H9 (cell line): ENCODE data around the gene TMEM183A. TPM values are rescaled to one million over a fixed set of nuclear protein-coding genes. Genes with fewer than 3 reads are reported as not detected.

ENCODE experiments used
- DNase-seq: peaks from one replicate; pipeline ENCODE4 v3.0.0-alpha.2; 2017
- H2AFZ ChIP-seq: one replicate; pipeline ENCODE4 v1.6.1; 2013; ENCODE audit warnings: mild to moderate bottlenecking, low read length, control low read depth, moderate library complexity
- H2AK5ac ChIP-seq: 2 replicates; pipeline ENCODE4 v1.6.1; 2013; ENCODE audit warnings: low read length, control low read depth, mixed read lengths; ENCODE audit not compliant: insufficient read length
- H2BK120ac ChIP-seq: one replicate; pipeline ENCODE4 v1.6.1; 2013; ENCODE audit warnings: low read depth, mild to moderate bottlenecking, low read length, control low read depth, inconsistent platforms; ENCODE audit not compliant: poor library complexity, severe bottlenecking
- H2BK12ac ChIP-seq: 2 replicates; pipeline ENCODE4 v1.6.1; 2013; ENCODE audit warnings: low read length, control low read depth, mixed read lengths, low read depth; ENCODE audit not compliant: insufficient read length
- H2BK15ac ChIP-seq: 2 replicates; pipeline ENCODE4 v1.6.1; 2013; ENCODE audit warnings: low read depth, low read length, control low read depth
- H2BK20ac ChIP-seq: one replicate; pipeline ENCODE4 v1.6.1; 2013; ENCODE audit warnings: low read depth, mild to moderate bottlenecking, low read length, control low read depth, inconsistent platforms; ENCODE audit not compliant: poor library complexity, severe bottlenecking
- H2BK5ac ChIP-seq: 2 replicates; pipeline ENCODE4 v1.6.1; 2013; ENCODE audit warnings: low read length, control low read depth, mixed read lengths; ENCODE audit not compliant: insufficient read length
- H3K14ac ChIP-seq: 2 replicates; pipeline ENCODE4 v1.6.1; 2013; ENCODE audit warnings: low read length, control low read depth; ENCODE audit not compliant: insufficient read depth
- H3K18ac ChIP-seq: 2 replicates; pipeline ENCODE4 v1.6.1; 2013; ENCODE audit warnings: low read depth, mild to moderate bottlenecking, mixed read lengths, low read length, control low read depth; ENCODE audit not compliant: insufficient read length
- H3K23ac ChIP-seq: 2 replicates; pipeline ENCODE4 v1.6.1; 2013; ENCODE audit warnings: low read length, control low read depth, mixed read lengths, low read depth; ENCODE audit not compliant: insufficient read length
- H3K23me2 ChIP-seq: 2 replicates; pipeline ENCODE4 v1.6.1; 2013; ENCODE audit warnings: low read depth, mild to moderate bottlenecking, mixed read lengths, low read length, control low read depth; ENCODE audit not compliant: insufficient read length, poor library complexity, severe bottlenecking
- H3K27ac ChIP-seq: 2 replicates; pipeline ENCODE4 v1.5.1; 2013; ENCODE audit warnings: low read length, control low read depth, mixed read lengths, low read depth; ENCODE audit not compliant: insufficient read length
- H3K27me3 ChIP-seq: 2 replicates; pipeline ENCODE4 v1.6.1; 2013; ENCODE audit warnings: low read length, control low read depth, inconsistent platforms; ENCODE audit not compliant: insufficient read depth
- H3K4ac ChIP-seq: 2 replicates; pipeline ENCODE4 v1.6.1; 2013; ENCODE audit warnings: low read depth, mild to moderate bottlenecking, control low read depth, inconsistent platforms, low read length, moderate library complexity
- H3K4me1 ChIP-seq: 2 replicates; pipeline ENCODE4 v1.6.1; 2013; ENCODE audit warnings: low read length, control low read depth, inconsistent platforms; ENCODE audit not compliant: insufficient read depth
- H3K4me2 ChIP-seq: 2 replicates; pipeline ENCODE4 v1.6.1; 2013; ENCODE audit warnings: low read length, control low read depth, mixed read lengths; ENCODE audit not compliant: insufficient read length, insufficient read depth
- H3K56ac ChIP-seq: 2 replicates; pipeline ENCODE4 v1.6.1; 2013; ENCODE audit warnings: low read depth, mild to moderate bottlenecking, mixed read lengths, low read length, control low read depth; ENCODE audit not compliant: insufficient read length
- H3K79me1 ChIP-seq: 2 replicates; pipeline ENCODE4 v1.6.1; 2013; ENCODE audit warnings: low read depth, mild to moderate bottlenecking, moderate library complexity, low read length, control low read depth, inconsistent platforms; ENCODE audit not compliant: insufficient read depth, poor library complexity, severe bottlenecking
- H3K79me2 ChIP-seq: 2 replicates; pipeline ENCODE4 v1.6.1; 2013; ENCODE audit warnings: low read length, control low read depth, inconsistent platforms; ENCODE audit not compliant: insufficient read depth
- H3K9ac ChIP-seq: 2 replicates; pipeline ENCODE4 v1.6.1; 2013; ENCODE audit warnings: low read length, control low read depth, mixed read lengths; ENCODE audit not compliant: insufficient read length; ENCODE audit errors: extremely low read depth
- H3K9me3 ChIP-seq: one replicate; pipeline ENCODE4 v1.6.1; 2013; ENCODE audit warnings: low read depth, low read length, inconsistent platforms; ENCODE audit not compliant: control insufficient read depth
- H3T11ph ChIP-seq: one replicate; pipeline ENCODE4 v1.6.1; 2013; ENCODE audit warnings: mild to moderate bottlenecking, low read length, control low read depth, inconsistent platforms
- H4K20me1 ChIP-seq: one replicate; pipeline ENCODE4 v1.6.1; 2013; ENCODE audit not compliant: control insufficient read depth, insufficient read length, insufficient read depth
- H4K5ac ChIP-seq: 2 replicates; pipeline ENCODE4 v1.6.1; 2013; ENCODE audit warnings: low read depth, mild to moderate bottlenecking, mixed read lengths, low read length, control low read depth; ENCODE audit not compliant: insufficient read length
- H4K8ac ChIP-seq: replicated peaks from 2 replicates; pipeline ENCODE4 v1.6.1; 2013; ENCODE audit warnings: low read length, control low read depth, mixed read lengths, low read depth; ENCODE audit not compliant: insufficient read length
- H4K91ac ChIP-seq: 2 replicates; pipeline ENCODE4 v1.6.1; 2013; ENCODE audit warnings: low read depth, mild to moderate bottlenecking, moderate library complexity, mixed read lengths, low read length, control low read depth; ENCODE audit not compliant: insufficient read length
- H3K27ac Mint-ChIP-seq, 3 experiments: 2 replicates in 2 of 3; 3 replicates in 1 of 3; pipeline ENCODE4 v1.8.0; 2020 to 2021; ENCODE audit warnings: mixed read lengths in 3 of 3, mild to moderate bottlenecking in 1 of 3, moderate library complexity in 1 of 3
- H3K27me3 Mint-ChIP-seq: 2 replicates; pipeline ENCODE4 v1.8.0; 2021; ENCODE audit warnings: low read depth, mild to moderate bottlenecking, moderate library complexity, mixed read lengths
- H3K36me3 Mint-ChIP-seq, 3 experiments: 2 replicates in 2 of 3; 3 replicates in 1 of 3; pipeline ENCODE4 v1.8.0; 2020 to 2021; ENCODE audit warnings: low read depth in 3 of 3, mixed read lengths in 3 of 3; ENCODE audit not compliant: insufficient read depth in 1 of 3
- H3K4me1 Mint-ChIP-seq, 2 experiments: 2 replicates each; pipeline ENCODE4 v1.8.0; 2020; ENCODE audit warnings: mixed read lengths in 2 of 2
- H3K4me3 Mint-ChIP-seq, 2 experiments: 2 replicates in 1 of 2; 3 replicates in 1 of 2; pipeline ENCODE4 v1.8.0; 2020 to 2021; ENCODE audit warnings: mild to moderate bottlenecking in 2 of 2, mixed read lengths in 2 of 2, moderate library complexity in 1 of 2
- H3K9me3 Mint-ChIP-seq, 2 experiments: 2 replicates in 1 of 2; 3 replicates in 1 of 2; pipeline ENCODE4 v1.8.0; 2020; ENCODE audit warnings: mild to moderate bottlenecking in 2 of 2, mixed read lengths in 2 of 2, moderate library complexity in 1 of 2
- WGBS: extraction: QIAGEN DNeasy Blood & Tissue Kit; methylation state at CpG from one replicate; pipeline ENCODE4 v1.1.7; 2013; ENCODE audit warnings: missing lambda C conversion rate, low lambda C conversion rate, mixed read lengths; ENCODE audit not compliant: insufficient read length; ENCODE audit errors: extremely low coverage; 5-methylcytosine and 5-hydroxymethylcytosine counted together
- total RNA-seq: library from RNA; stranded (reverse); gene quantifications from 2 replicates; pipeline ENCODE4 v1.2.1, GENCODE V29; 2021
- TF ChIP-seq, protein P1 (sequence below): fragments of 200-600 bp; sonication (generic); conservative IDR thresholded peaks from 3 replicates; pipeline ENCODE4 v1.8.0; 2021; ENCODE audit warnings: antibody characterized with exemption, mild to moderate bottlenecking

The TMEM183A gene
- total RNA-seq, 1 experiment from 2014 or later = 93.4 TPM

DNA sequence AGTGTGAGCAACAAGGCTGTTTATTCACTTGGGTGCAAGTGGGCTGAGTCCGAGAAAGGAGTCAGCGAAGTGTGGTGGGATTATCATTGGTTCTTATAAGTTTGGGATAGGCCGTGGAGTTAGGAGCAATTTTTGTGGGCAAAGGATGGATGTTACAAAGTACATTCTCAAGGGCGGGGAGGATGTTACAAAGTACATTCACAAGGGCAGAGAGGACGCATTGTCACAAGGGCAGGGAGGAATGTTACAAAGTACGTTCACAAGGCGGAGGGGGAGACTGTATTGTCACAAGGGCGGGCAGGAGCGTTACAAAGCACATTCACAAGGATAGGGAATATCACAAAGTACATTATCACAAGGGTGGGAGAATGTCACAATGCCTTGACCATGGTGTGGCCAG is 5.2 kb upstream of the TMEM183A start:
- no peak overlapping the region for H3T11ph ChIP-seq
- no peak overlapping the region for H3K9ac ChIP-seq
- no peak overlapping the region for H4K91ac ChIP-seq
- Mint-ChIP-seq H3K27ac (no peak overlapping the region), H3K4me3 (no peak overlapping the region), H3K9me3 (no peaks in the 10 kb centered on the region; a peak in 1 of 5 replicates), H3K27me3 (peaks cover 3% of the 10 kb centered on the region; the same call in 1 of the 2 replicates), H3K36me3 (no peaks in the 10 kb centered on the region), H3K4me1 (peaks cover 20 to 24% of the 10 kb centered on the region in 2 experiments)
- H3K14ac ChIP-seq = no peak overlapping the region
- no CpG with 5 or more reads among the region's 9 CpGs for WGBS
- no peak for DNase-seq
- H3K23ac ChIP-seq = no peak overlapping the region
- H4K8ac ChIP-seq = no peak overlapping the region
- H4K5ac ChIP-seq = no peak overlapping the region
- H3K4me2 ChIP-seq = no peak overlapping the region
- no peak overlapping the region for H3K18ac ChIP-seq
- no peak overlapping the region for H2BK12ac ChIP-seq
- H3K79me2 ChIP-seq = no peaks in the 10 kb centered on the region
- H2AK5ac ChIP-seq = no peak overlapping the region
- no peak overlapping the region for H3K27ac ChIP-seq
- no peak overlapping the region for H2BK15ac ChIP-seq
- H3K27me3 ChIP-seq = no peaks in the 10 kb centered on the region
- no peak overlapping the region for H2AFZ ChIP-seq
- no peak overlapping the region for H2BK20ac ChIP-seq
- no peaks in the 10 kb centered on the region for H3K9me3 ChIP-seq
- H2BK5ac ChIP-seq = no peak overlapping the region
- TF ChIP-seq, protein P1, sequence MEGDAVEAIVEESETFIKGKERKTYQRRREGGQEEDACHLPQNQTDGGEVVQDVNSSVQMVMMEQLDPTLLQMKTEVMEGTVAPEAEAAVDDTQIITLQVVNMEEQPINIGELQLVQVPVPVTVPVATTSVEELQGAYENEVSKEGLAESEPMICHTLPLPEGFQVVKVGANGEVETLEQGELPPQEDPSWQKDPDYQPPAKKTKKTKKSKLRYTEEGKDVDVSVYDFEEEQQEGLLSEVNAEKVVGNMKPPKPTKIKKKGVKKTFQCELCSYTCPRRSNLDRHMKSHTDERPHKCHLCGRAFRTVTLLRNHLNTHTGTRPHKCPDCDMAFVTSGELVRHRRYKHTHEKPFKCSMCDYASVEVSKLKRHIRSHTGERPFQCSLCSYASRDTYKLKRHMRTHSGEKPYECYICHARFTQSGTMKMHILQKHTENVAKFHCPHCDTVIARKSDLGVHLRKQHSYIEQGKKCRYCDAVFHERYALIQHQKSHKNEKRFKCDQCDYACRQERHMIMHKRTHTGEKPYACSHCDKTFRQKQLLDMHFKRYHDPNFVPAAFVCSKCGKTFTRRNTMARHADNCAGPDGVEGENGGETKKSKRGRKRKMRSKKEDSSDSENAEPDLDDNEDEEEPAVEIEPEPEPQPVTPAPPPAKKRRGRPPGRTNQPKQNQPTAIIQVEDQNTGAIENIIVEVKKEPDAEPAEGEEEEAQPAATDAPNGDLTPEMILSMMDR = no peak
- H3K4ac ChIP-seq = no peak overlapping the region
- H3K56ac ChIP-seq = no peak overlapping the region
- H4K20me1 ChIP-seq = no peaks in the 10 kb centered on the region
- H3K79me1 ChIP-seq = no peaks in the 10 kb centered on the region
- peaks cover 3% of the 10 kb centered on the region for H3K4me1 ChIP-seq
- H2BK120ac ChIP-seq = peak overlapping the region; percentile 36
- peaks cover 6% of the 10 kb centered on the region for H3K23me2 ChIP-seq
